B cell (primary cell): ENCODE data around the gene PPAN.

ENCODE experiments used
- CTCF ChIP-seq: fragments of 200-600 bp; IDR thresholded peaks from one replicate; pipeline ENCODE4 v1.8.0; 2022; ENCODE audit warnings: antibody characterized with exemption, mild to moderate bottlenecking
- EZH2 ChIP-seq: IDR thresholded peaks from 2 replicates; pipeline ENCODE4 v1.6.1; 2012; ENCODE audit warnings: borderline replicate concordance, low read depth, mild to moderate bottlenecking, moderate library complexity, low read length; ENCODE audit not compliant: insufficient read depth, poor library complexity, severe bottlenecking

GRCh38 chr19:10100163-10100785, 5.9 kb upstream of the PPAN start:
- TF ChIP-seq CTCF (no peak), EZH2 (no peak)
